HG03108 (cell line): Measurements from ENCODE around the gene CCDC7.
"Not testable (repeated sequence)": the region's sequence is repeated elsewhere in the genome, so short reads cannot be mapped to it uniquely, and the experiment has no call there.

ENCODE experiments used
- ATAC-seq: cut with Tn5 transposase; IDR thresholded peaks from one replicate; pipeline ENCODE4 v1.9.1; 2021; ENCODE audit warnings: moderate library complexity; ENCODE audit not compliant: unreplicated experiment

CCDC7 gene

DNA sequence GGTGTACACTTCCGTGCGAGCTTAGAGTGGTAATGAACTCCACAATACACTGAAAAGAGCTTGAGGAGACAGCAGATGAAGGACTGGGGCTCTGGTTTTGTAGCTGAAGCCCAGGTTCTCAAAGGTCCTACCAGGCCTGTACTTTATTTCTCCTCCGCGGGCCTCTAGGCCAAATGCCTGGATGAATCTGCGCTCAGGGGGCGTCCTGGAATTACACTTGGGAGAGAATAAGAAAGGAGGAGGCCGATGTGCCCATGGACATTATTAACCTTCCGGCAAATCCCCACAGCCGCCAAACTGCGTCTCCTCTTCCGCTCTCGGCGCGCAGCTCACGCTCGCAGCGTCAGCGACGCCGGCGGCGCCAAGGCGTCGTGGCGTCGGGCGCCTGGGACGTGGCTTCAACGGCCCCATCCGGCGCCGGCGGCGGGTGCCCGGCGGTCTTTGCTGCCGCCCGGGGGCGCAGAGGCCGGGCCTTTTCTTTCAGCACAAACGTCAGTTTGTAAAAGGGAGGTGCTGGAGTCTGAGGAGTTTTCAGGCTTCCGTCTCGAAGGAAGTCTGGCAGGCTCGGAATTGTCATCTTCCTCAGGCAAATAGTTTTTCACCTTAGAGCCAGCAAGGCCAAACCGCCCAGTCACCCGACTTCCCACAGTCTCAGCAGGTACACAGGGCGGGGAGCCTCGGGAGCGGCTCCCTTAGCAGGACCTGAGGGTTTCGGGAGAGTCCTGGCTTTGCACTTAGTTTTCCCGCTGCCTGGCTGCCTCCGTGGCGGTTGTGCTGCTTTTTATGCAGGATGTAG lies at the start of gene CCDC7:
Gene CCDC7 (plus strand): TSS at position 401 of the 796 bp plus-strand sequence. CDS start 5,503 bp downstream, outside the sequence.
- ATAC-seq: peak; percentile 97

GRCh38 chr10:32397163-32397562 lies 48.8 kb upstream of the CCDC7 start:
- ATAC-seq: not testable (repeated sequence)

DNA sequence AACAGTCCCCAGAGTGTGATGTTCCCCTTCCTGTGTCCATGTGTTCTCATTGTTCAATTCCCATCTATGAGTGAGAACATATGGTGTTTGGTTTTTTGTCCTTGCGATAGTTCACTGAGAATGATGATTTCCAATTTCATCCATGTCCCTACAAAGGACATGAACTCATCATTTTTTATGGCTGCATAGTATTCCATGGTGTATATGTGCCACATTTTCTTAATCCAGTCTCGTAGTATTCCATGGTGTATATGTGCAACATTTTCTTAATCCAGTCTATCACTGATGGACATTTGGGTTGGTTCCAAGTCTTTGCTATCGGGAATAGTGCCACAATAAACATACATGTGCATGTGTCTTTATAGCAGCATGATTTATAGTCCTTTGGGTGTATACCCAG lies 46.2 kb upstream of the CCDC7 start:
- not testable (repeated sequence) for ATAC-seq

DNA sequence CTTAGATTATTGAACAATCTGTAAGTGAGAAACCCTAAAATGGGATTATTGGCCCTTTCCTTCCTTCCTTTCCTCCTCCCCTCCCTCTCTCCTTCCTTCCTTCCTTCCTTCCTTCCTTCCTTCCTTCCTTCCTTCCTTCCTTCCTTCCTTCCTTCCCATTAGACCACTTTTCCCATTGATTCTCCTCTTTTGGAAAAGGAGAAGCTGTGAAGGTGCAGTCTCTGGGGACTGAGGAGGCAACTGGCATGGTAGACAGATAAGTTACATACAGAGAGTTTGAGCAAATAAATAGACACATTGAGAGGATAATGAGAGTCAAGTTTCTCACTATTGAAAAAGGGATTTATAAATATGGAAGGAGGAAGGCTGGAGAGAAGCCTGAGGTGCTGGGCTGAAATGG lies 45.0 kb upstream of the CCDC7 start:
- ATAC-seq: no peak

- no peak for ATAC-seq
These were observed 43.4 kb upstream of the CCDC7 start for GRCh38 chr10:32402499-32402898.

- ATAC-seq: no peak
These were observed 42.8 kb upstream of the CCDC7 start for GRCh38 chr10:32403091-32403490.

DNA sequence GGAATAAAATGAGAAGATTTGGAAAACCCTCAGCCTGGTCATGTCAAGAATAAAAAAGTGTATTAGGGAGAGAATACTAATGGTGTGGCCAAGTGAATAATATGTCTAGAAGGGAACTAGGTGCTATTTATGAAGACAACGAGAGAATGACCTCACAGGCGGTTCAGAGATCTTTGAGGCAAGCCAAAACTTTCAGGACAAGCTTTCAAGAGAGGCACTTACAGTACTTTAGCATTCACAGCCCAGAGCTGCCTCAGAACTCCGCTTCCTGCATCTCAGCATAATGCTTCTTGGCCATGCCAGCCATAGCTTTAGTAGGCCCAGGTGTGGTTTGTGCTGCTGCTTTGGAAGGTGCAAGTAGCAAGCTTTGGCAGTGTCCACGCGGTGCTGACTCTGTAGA lies 37.2 kb upstream of the CCDC7 start:
- no peak for ATAC-seq

DNA sequence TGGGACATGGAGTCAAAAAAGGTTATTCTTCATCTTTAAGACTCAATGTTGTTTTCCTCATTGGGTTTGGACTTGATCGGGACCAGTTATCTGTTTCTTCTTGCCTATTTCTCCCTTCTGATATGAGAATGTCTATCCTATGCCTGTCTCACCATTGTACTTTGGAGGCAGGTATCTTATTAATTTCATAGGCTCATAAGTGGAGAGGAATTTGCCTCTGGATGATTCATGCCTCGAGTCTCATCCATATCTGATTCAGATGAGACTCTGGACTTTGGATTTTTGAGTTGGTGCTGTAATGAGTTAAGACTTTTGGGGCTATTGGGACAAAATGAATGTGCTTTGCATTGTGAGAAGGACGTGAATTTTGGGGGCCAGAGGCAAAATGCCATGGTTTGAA lies 36.2 kb upstream of the CCDC7 start:
- ATAC-seq: no peak

- ATAC-seq: no peak
These were observed 35.4 kb upstream of the CCDC7 start for GRCh38 chr10:32410569-32410968.

DNA sequence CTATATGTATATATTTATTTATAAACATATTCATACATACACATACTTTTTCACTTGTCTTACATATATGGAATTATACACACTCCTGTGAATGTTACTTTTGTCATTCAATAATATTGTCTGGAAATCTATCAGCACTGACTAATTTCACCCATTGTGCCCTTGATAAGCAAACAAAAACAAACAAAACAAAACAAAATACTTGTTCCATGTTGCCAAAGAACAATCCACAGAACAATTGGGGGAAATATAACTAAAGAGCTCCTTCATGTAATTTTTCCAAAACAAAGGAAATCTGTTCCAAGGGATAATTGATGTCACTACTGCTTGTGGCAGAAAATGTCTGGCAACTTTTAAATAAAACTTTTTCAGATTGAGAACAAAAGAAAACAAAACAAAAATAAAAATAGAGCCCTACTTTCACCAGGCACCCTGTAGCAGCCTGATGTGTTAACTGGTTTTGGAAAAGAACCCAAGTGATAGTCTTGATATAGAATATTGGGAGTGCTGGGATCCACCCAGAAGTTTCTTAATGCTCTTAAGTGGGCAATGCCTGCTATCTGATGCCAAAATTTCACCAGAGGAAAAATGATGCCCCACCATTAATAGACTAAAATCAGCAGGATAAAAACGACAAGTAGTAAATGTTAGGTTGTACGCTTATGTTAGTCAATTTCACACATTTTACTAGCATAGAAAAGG lies 34.0 kb upstream of the CCDC7 start:
- ATAC-seq: no peak

DNA sequence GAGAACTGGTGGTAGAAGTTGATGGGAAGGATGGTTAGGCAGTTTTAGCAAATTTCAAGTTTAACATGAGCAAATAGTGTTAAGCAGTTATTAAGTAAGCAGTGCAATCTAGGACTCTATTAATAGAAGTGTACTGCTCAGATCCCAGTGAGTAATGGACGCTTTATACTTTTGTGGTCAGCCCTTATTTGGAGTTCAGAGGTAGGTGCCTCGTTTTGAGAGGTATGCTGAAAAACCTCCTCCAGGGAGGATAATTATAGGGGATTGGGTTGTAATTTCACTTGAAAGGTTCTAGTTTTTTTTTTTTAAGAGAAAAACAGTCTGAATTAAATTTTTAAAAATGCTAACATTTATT lies 33.5 kb upstream of the CCDC7 start:
- no peak for ATAC-seq

DNA sequence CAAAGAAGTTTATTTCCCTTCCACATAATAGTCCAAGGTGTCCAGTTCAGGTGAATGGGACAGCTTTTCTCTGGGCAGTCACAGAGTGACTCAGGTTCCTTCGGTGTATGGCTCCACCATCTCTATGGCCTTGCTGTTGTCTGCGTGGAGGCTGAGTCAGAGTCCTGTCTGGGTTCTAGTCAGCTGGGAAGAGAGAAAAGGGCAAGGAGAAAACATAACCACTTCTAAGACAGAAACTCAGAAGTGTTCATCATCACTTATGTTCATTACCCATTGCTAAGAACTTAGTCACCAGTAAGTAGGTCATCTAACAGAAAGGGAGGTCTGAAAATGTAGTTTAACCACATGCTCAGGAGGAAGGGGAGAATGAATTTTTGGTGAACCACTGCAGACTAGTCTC lies 32.4 kb upstream of the CCDC7 start:
- no peak for ATAC-seq

DNA sequence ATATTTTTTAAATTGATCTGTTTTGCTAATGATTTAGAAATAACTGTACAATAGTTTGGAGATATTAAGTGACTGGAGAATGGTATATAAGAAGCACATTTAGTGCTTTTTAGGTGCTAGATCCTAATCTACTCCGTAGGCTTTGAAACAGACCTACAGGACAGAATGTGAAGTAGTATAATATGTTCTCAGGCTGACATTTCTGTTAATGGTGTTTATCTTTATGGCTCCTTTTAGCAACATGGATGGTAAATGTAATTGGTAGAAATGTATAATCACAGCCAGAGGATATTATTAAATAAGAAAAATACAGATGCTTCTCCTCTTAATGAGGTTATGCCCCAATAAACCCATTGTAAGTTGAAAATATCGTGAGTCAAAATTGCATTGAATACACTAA lies 30.6 kb upstream of the CCDC7 start:
- ATAC-seq: no peak

DNA sequence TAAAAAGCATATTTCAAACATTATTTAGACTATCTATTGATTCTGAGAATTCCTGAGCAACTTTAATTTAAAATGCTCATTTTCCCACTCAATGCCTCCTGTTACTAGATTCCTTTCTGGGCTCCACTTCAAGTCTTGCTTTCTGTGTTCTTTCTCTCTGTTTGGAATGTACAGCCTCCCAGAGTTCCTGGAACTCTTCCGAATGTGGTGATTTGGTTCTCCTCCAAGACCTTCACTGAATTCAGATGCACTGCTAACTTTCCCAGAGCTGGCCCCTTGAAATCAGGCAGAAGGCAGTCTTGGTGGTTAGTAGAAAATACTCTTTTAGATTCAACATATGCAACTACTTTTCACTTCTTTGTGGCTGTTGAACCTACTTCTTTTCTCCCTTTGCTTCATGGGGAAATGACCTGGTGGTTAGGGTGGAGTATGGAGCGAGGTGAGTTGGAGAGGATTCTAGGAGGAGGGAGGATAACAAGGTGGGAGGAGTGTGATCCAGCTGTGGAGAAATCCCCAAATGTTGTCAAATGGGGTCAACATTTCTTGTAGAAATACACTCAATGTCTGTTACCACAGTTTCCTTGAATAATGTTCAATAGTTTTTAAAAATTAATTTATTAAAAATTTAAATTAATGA lies 27.9 kb upstream of the CCDC7 start:
- no peak for ATAC-seq

DNA sequence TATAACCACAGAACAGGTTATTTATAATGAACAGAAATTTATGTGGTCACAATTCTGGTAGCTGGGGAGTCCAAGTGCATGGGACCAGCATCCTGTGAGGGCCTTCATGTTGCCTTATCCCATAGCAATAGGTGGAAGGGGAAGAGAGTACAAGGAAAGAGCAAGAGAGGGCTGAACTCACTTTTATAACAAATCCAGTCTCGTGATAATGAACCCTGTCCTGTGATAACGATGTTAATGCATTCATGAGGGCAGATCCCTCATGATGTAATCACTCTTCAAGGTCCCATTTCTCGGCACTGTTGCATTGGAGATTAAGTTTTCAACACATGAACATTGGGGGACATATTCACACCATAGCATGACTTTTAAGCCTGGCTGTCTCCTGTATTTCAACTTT lies 27.4 kb upstream of the CCDC7 start:
- no peak for ATAC-seq

DNA sequence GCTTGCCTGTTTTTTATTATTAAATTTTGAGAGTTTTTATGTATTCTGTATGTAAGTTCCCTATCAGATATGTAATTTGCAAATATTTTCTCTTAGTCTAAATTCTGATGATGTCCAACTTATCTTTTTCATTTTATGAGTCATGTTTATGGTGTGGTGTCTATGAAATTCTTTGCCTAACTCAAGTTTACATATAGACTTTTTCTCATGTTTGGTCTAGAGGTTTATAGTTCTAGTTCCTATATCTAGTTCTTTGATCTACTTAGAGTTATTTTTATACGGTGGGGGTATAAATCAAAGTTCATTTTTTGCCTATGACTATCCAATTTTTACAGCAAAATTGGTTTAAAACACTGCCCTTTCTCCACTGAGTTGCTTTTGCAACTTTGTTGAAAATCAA lies 26.3 kb upstream of the CCDC7 start:
- no peak for ATAC-seq

- ATAC-seq: no peak
These were observed 19.8 kb upstream of the CCDC7 start for GRCh38 chr10:32426186-32426585.

DNA sequence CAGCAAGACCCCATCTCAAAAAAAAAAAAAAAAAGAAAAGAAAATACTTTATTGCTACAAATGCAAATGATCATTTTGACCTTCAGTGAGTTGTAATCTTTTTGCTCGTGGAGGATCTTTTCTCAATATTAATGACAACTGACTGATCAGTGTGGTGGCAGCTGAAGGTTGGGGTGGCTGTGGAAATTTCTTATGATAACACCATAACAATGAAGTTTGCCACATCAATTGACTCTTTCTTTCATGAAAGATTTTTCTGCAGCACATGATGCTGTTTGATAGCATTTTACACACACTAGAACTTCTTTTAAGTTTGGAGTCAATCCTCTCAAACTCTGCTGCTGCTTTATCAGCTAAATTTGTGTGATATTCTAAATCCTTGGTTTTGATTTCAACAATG lies 12.4 kb upstream of the CCDC7 start:
- no peak for ATAC-seq

DNA sequence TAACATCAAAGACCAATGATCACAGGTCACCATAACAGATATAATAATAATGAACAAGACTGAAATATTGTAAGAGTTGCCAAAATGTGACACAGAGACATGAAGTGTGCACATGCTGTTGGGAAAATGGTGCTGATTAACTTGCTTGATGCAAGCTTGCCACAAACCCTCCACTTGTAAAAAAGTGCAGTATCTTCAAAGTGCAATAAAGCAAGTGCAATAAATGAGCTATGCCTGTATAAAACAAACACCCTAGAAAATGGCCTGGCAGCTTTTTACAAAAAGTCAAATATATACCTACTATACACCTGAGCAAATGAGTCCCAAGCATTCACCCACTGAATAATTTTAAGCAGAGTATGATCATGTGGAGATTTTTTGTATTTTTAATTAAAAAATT lies 9.7 kb upstream of the CCDC7 start:
- ATAC-seq: no peak

DNA sequence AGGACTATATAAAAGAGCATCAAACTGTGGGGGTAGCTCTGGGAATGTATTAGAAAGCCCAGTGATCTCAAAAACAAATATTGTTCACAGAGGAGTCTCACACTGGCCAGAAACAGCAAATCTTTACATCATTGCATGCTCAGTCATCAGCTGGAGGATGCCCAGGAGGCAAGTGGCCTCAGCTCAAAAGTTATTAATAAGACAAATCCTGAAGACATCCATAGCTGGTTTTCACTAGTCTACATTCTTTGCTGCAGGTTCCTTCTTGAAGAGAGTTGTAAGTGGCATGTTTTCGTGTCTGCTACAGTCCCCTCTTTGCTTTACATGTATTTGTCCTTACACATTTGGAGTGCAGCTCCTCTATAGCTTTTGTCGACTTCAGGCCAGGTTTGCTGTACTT lies 8.6 kb upstream of the CCDC7 start:
- no peak for ATAC-seq

GRCh38 chr10:32445036-32445435 lies 904 bp upstream of the CCDC7 start:
- no peak for ATAC-seq
